ENCODE measurements around the gene SLC5A2. TPM values are rescaled to one million over a fixed set of nuclear protein-coding genes. Genes with fewer than 3 reads are reported as not detected.
"Not testable (repeated sequence)": the region's sequence is repeated elsewhere in the genome, so short reads cannot be mapped to it uniquely, and the experiment has no call there.

Gene SLC5A2
- total RNA-seq, 1 donor from 2014 or later, result not detected

GRCh38 chr16:31486045-31486444 lies 3.1 kb downstream of the SLC5A2 start:
- ATAC-seq, result no peak
- no peak for DNase-seq (ENCODE audit: missing footprints)
- intact Hi-C loops (cut with DNase I), result no loop called here

- DNase-seq (ENCODE audit: missing footprints) (no peak), ATAC-seq (peak; percentile 3)
- intact Hi-C loops (cut with DNase I), result no loop called here
Observed at GRCh38 chr16:31487071-31487719, 4.3 kb downstream of the SLC5A2 start.

GRCh38 chr16:31487720-31488467 lies 5.0 kb downstream of the SLC5A2 start:
- DNase-seq (ENCODE audit: missing footprints) (peak; percentile 81), ATAC-seq (peak; percentile 74)
- intact Hi-C loops (cut with DNase I), result no loop called here

- intact Hi-C loops (cut with DNase I), result no loop called here
- DNase-seq (ENCODE audit: missing footprints), result no peak
- ATAC-seq, result no peak
Observed at GRCh38 chr16:31488468-31489297, 5.8 kb downstream of the SLC5A2 start.

- no peak for DNase-seq (ENCODE audit: missing footprints)
- intact Hi-C loops (cut with DNase I), result no loop called here
- no peak for ATAC-seq
Observed at GRCh38 chr16:31489298-31489564, 6.3 kb downstream of the SLC5A2 start.

GRCh38 chr16:31489616-31490584 lies 7.0 kb downstream of the SLC5A2 start:
- intact Hi-C loops (cut with DNase I), result no loop called here
- no peak for DNase-seq (ENCODE audit: missing footprints)
- ATAC-seq, result no peak

GRCh38 chr16:31491778-31492418 lies 9.0 kb downstream of the SLC5A2 start:
- ATAC-seq (no peak), DNase-seq (ENCODE audit: missing footprints) (no peak)
- intact Hi-C loops (cut with DNase I), result no loop called here

- DNase-seq (ENCODE audit: missing footprints) (no peak), ATAC-seq (no peak)
- intact Hi-C loops (cut with DNase I), result no loop called here
Observed at GRCh38 chr16:31493506-31494125, 10.7 kb downstream of the SLC5A2 start.

- ATAC-seq (no peak), DNase-seq (ENCODE audit: missing footprints) (no peak)
- intact Hi-C loops (cut with DNase I), result no loop called here
Observed at GRCh38 chr16:31496670-31497069, 13.7 kb downstream of the SLC5A2 start.

GRCh38 chr16:31498493-31498892 lies 15.6 kb downstream of the SLC5A2 start:
- no peak for ATAC-seq
- intact Hi-C loops (cut with DNase I), result no loop called here
- DNase-seq (ENCODE audit: missing footprints), result no peak

- intact Hi-C loops (cut with DNase I), result no loop called here
- no peak for DNase-seq (ENCODE audit: missing footprints)
- no peak for ATAC-seq
Observed at GRCh38 chr16:31499928-31500327, 17.0 kb downstream of the SLC5A2 start.

- DNase-seq (ENCODE audit: missing footprints) (no peak), ATAC-seq (no peak)
- intact Hi-C loops (cut with DNase I), result no loop called here
Observed at GRCh38 chr16:31501226-31501965, 18.5 kb downstream of the SLC5A2 start.

GRCh38 chr16:31501966-31502348 lies 19.0 kb downstream of the SLC5A2 start:
- intact Hi-C loops (cut with DNase I), result no loop called here
- ATAC-seq (no peak), DNase-seq (ENCODE audit: missing footprints) (no peak)

GRCh38 chr16:31502981-31503380 lies 20.1 kb downstream of the SLC5A2 start:
- ATAC-seq (no peak), DNase-seq (ENCODE audit: missing footprints) (no peak)
- intact Hi-C loops (cut with DNase I), result no loop called here

GRCh38 chr16:31503555-31503954 lies 20.6 kb downstream of the SLC5A2 start:
- ATAC-seq; intact Hi-C loops (cut with DNase I); DNase-seq (ENCODE audit: missing footprints): not testable (repeated sequence)

- no peak for ATAC-seq
- no peak for DNase-seq (ENCODE audit: missing footprints)
- intact Hi-C loops (cut with DNase I), result no loop called here
Observed at GRCh38 chr16:31504159-31504558, 21.2 kb downstream of the SLC5A2 start.

- no peak for DNase-seq (ENCODE audit: missing footprints)
- intact Hi-C loops (cut with DNase I), result loop anchor here (5.0 kb wide), 1 partner anchor 43 kb away; no protein-coding TSS in a partner anchor
Observed at GRCh38 chr16:31505483-31505882, 22.6 kb downstream of the SLC5A2 start.

More at GRCh38 chr16:31505483-31505882, 22.6 kb downstream of the SLC5A2 start:
- ATAC-seq, result no peak
